Measurements from ENCODE around the gene ZNF583.

DNA sequence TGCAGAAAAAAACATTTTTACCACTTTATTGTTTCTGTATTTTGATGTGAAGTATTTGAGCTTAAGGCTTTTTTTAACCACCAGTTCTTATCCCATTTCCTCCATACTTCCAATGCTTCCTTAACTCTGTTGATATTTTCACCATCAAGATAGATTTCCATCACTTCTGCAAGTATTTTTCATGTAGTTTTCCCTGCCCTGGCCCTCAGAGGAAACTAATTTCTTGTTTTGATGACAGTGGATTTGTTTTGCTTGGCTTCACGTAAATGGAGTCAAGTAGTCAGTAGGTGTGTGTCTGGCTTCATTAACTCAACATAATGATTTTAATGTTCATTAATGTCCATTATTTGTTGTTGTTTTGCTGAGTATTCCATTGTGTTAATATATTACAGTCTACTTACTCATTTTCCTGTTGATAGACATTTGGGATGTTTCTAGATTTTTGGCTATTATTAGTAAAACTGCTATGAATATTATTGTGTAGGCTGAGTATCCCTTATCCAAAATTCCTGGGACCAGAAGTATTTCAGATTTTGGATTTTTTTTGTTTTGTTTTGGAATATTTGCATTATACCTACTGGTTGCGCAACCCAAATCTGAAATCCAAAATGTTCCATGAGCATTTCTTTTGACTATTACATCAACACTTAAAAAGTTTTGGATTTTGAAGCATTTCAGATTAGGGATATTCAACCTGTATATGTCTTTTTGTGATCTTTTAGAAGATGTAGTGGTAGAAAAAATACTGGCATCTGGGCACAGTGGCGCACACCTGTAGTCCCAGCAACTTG, 34.1 kb upstream of the ZNF583 start:
- TF ChIP-seq POLR2A (IDR thresholded peaks at IDR 0.05): no peak
- TF ChIP-seq, protein P1, sequence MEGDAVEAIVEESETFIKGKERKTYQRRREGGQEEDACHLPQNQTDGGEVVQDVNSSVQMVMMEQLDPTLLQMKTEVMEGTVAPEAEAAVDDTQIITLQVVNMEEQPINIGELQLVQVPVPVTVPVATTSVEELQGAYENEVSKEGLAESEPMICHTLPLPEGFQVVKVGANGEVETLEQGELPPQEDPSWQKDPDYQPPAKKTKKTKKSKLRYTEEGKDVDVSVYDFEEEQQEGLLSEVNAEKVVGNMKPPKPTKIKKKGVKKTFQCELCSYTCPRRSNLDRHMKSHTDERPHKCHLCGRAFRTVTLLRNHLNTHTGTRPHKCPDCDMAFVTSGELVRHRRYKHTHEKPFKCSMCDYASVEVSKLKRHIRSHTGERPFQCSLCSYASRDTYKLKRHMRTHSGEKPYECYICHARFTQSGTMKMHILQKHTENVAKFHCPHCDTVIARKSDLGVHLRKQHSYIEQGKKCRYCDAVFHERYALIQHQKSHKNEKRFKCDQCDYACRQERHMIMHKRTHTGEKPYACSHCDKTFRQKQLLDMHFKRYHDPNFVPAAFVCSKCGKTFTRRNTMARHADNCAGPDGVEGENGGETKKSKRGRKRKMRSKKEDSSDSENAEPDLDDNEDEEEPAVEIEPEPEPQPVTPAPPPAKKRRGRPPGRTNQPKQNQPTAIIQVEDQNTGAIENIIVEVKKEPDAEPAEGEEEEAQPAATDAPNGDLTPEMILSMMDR (IDR thresholded peaks at IDR 0.05): no peak

Data from heart left ventricle (tissue), 13 donors.